ENCODE measurements around the gene OPCML.

DNA sequence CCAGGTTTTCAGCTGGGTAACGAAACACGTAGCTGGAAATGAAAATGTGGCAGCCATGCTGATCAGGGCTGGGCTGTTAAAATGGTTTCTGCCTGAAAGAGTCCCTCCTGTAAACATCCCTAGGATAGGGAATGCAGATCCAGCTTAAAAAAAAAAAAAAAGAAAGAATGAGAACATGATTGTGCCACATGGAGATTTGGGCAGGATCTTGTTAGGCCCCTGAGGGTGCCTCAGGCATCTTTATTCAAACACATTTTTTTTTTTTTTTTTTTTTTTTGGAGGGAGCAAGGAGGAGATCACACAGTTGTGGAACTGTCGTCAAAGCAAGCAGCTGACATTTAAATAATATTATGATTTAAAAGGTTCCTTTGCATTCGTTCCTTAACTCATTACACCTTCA is 900.3 kb downstream of the OPCML start:
- TF ChIP-seq, protein P1, sequence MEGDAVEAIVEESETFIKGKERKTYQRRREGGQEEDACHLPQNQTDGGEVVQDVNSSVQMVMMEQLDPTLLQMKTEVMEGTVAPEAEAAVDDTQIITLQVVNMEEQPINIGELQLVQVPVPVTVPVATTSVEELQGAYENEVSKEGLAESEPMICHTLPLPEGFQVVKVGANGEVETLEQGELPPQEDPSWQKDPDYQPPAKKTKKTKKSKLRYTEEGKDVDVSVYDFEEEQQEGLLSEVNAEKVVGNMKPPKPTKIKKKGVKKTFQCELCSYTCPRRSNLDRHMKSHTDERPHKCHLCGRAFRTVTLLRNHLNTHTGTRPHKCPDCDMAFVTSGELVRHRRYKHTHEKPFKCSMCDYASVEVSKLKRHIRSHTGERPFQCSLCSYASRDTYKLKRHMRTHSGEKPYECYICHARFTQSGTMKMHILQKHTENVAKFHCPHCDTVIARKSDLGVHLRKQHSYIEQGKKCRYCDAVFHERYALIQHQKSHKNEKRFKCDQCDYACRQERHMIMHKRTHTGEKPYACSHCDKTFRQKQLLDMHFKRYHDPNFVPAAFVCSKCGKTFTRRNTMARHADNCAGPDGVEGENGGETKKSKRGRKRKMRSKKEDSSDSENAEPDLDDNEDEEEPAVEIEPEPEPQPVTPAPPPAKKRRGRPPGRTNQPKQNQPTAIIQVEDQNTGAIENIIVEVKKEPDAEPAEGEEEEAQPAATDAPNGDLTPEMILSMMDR (IDR thresholded peaks at IDR 0.05), result no peak
- no peak for TF ChIP-seq POLR2A (IDR thresholded peaks at IDR 0.05)

All from lower leg skin (tissue), 3 donors.